ENCODE data around the gene CD248.

- TF ChIP-seq CTCF (IDR thresholded peaks at IDR 0.05) (no peak), POLR2A (IDR thresholded peaks at IDR 0.05) (no peak)
Observed at GRCh38 chr11:66326261-66327111, 9.6 kb upstream of the CD248 start.

Measured in stomach (tissue), 4 donors.